H1 (cell line): ENCODE data around the gene OR51B5. TPM values are rescaled to one million over a fixed set of nuclear protein-coding genes. Genes with fewer than 3 reads are reported as not detected.

Source experiments
- CTCF ChIA-PET: fragments of 300-600 bp; sonication (Branson Sonifier 250); formaldehyde crosslinking; loops from one replicate; lab custom pipeline; 2021; ENCODE audit not compliant: partially characterized antibody; lab: Charles Lee
- POLR2A ChIA-PET: fragments of 300-600 bp; sonication (Branson Sonifier 250); formaldehyde crosslinking; loops from one replicate; lab custom pipeline; 2021; ENCODE audit warnings: inconsistent platforms; ENCODE audit not compliant: partially characterized antibody; lab: Charles Lee
- DNase-seq, 2 experiments: peaks; one replicate each; pipeline versions ENCODE4 v3.0.0 to v3.0.0-alpha.2; 2010 to 2022; ENCODE audit warnings: low spot score in 2 of 2, low read depth in 1 of 2, mixed read lengths in 1 of 2
- FAIRE-seq: peaks from 2 replicates; lab custom pipeline; 2011; peaks lifted over from hg19 to GRCh38; lab: Jason Lieb, UNC
- H2AFZ ChIP-seq: 2 replicates; pipeline ENCODE4 v1.8.1; 2012; ENCODE audit warnings: low read length, inconsistent platforms
- H2AK5ac ChIP-seq: 2 replicates; pipeline ENCODE4 v1.6.1; 2013; ENCODE audit warnings: low read depth, low read length
- H2BK120ac ChIP-seq: replicated peaks from 2 replicates; pipeline ENCODE3; 2013; ENCODE audit warnings: low read depth, low read length, inconsistent platforms
- H2BK12ac ChIP-seq: 2 replicates; pipeline ENCODE4 v1.6.1; 2013; ENCODE audit warnings: low read depth, low read length
- H2BK15ac ChIP-seq: 2 replicates; pipeline ENCODE4 v1.6.1; 2013; ENCODE audit warnings: low read length
- H2BK20ac ChIP-seq: 2 replicates; pipeline ENCODE4 v1.6.1; 2013; ENCODE audit warnings: low read length
- H2BK5ac ChIP-seq: 2 replicates; pipeline ENCODE4 v1.6.1; 2013; ENCODE audit warnings: low read depth, low read length
- H3K14ac ChIP-seq: 2 replicates; pipeline ENCODE4 v1.6.1; 2013; ENCODE audit warnings: inconsistent platforms; ENCODE audit not compliant: insufficient read length
- H3K18ac ChIP-seq: 2 replicates; pipeline ENCODE4 v1.6.1; 2013; ENCODE audit warnings: low read length; ENCODE audit errors: extremely low read depth
- H3K23ac ChIP-seq: 2 replicates; pipeline ENCODE4 v1.6.1; 2013; ENCODE audit warnings: inconsistent platforms; ENCODE audit not compliant: insufficient read length
- H3K23me2 ChIP-seq: 2 replicates; pipeline ENCODE4 v1.6.1; 2013; ENCODE audit warnings: low read depth, low read length
- H3K27ac ChIP-seq: 2 replicates; pipeline ENCODE4 v1.6.1; 2011; ENCODE audit warnings: low read depth, low read length, inconsistent platforms
- H3K27me3 ChIP-seq, 4 experiments: replicated peaks in 1 of 4; 1 replicate in 1 of 4; 2 replicates in 3 of 4; pipeline versions ENCODE4 v1.6.1 to v1.8.1; 2011 to 2013; ENCODE audit warnings: low read length in 3 of 4, mild to moderate bottlenecking in 3 of 4, inconsistent platforms in 2 of 4, mixed read lengths in 2 of 4, moderate library complexity in 1 of 4; ENCODE audit not compliant: control insufficient read depth in 3 of 4, insufficient read depth in 3 of 4; ENCODE audit errors: extremely low read depth in 1 of 4
- H3K36me3 ChIP-seq, 4 experiments: 2 replicates each; pipeline versions ENCODE4 v1.6.1 to v1.8.1; 2011 to 2013; ENCODE audit warnings: mild to moderate bottlenecking in 4 of 4, low read length in 3 of 4, moderate library complexity in 2 of 4, control low read depth in 1 of 4, inconsistent platforms in 1 of 4; ENCODE audit not compliant: insufficient read depth in 4 of 4, control insufficient read depth in 2 of 4
- H3K4ac ChIP-seq: replicated peaks from 2 replicates; pipeline ENCODE3; 2013; ENCODE audit warnings: low read length, low read depth, mixed read lengths, inconsistent platforms; ENCODE audit not compliant: insufficient read length
- H3K4me1 ChIP-seq, 4 experiments: replicated peaks in 1 of 4; 1 replicate in 1 of 4; 2 replicates in 3 of 4; pipeline versions ENCODE4 v1.6.1 to v1.8.1; 2011 to 2013; ENCODE audit warnings: low read length in 3 of 4, inconsistent platforms in 2 of 4, mixed read lengths in 1 of 4; ENCODE audit not compliant: insufficient read depth in 4 of 4, control insufficient read depth in 3 of 4
- H3K4me2 ChIP-seq, 2 experiments: 2 replicates each; pipeline versions ENCODE4 v1.6.1 to v1.8.1; 2011 to 2013; ENCODE audit warnings: low read depth in 2 of 2, low read length in 2 of 2, control low read depth in 1 of 2, inconsistent platforms in 1 of 2, mild to moderate bottlenecking in 1 of 2; ENCODE audit not compliant: insufficient read depth in 1 of 2
- H3K4me3 ChIP-seq, 4 experiments: fragments of 200-600, 300-600 bp in 1 of 4; sonication (generic), shearing (Covaris generic), sonication (Bioruptor Twin) in 1 of 4; 2 replicates each; pipeline versions ENCODE4 v1.5.1 to v1.8.1; 2011 to 2016; ENCODE audit warnings: low read length in 4 of 4, low read depth in 3 of 4, control low read depth in 2 of 4, inconsistent platforms in 2 of 4, mild to moderate bottlenecking in 2 of 4, mixed read lengths in 1 of 4, moderate library complexity in 1 of 4; ENCODE audit not compliant: insufficient read depth in 2 of 4; ENCODE audit errors: extremely low read depth in 1 of 4
- H3K56ac ChIP-seq: replicated peaks from 2 replicates; pipeline ENCODE3; 2013; ENCODE audit warnings: low read depth, mild to moderate bottlenecking, mixed read lengths, low read length, inconsistent platforms; ENCODE audit not compliant: insufficient read length
- H3K79me1 ChIP-seq: 2 replicates; pipeline ENCODE4 v1.6.1; 2013; ENCODE audit warnings: low read depth, low read length, control low read depth
- H3K79me2 ChIP-seq, 2 experiments: 2 replicates each; pipeline versions ENCODE4 v1.6.1 to v1.8.1; 2012 to 2013; ENCODE audit warnings: low read length in 2 of 2, mild to moderate bottlenecking in 2 of 2, inconsistent platforms in 1 of 2; ENCODE audit not compliant: insufficient read depth in 2 of 2, control insufficient read depth in 1 of 2
- H3K9ac ChIP-seq, 4 experiments: replicated peaks in 1 of 4; 1 replicate in 1 of 4; 2 replicates in 3 of 4; pipeline versions ENCODE4 v1.6.1 to v1.8.1; 2011 to 2013; ENCODE audit warnings: low read depth in 3 of 4, low read length in 3 of 4, control low read depth in 2 of 4, mild to moderate bottlenecking in 2 of 4, moderate library complexity in 2 of 4, inconsistent platforms in 1 of 4; ENCODE audit errors: extremely low read depth in 1 of 4
- H3K9me3 ChIP-seq, 2 experiments: 2 replicates each; pipeline versions ENCODE4 v1.6.1 to v1.8.1; 2012 to 2013; ENCODE audit warnings: mild to moderate bottlenecking in 2 of 2, moderate library complexity in 2 of 2, control low read depth in 1 of 2, inconsistent platforms in 1 of 2, low read depth in 1 of 2, low read length in 1 of 2, mixed read lengths in 1 of 2; ENCODE audit not compliant: insufficient read depth in 2 of 2
- H4K20me1 ChIP-seq, 2 experiments: replicated peaks in 1 of 2; 2 replicates each; pipeline versions ENCODE3 to v1.8.1; 2011 to 2013; ENCODE audit warnings: inconsistent platforms in 2 of 2, low read length in 2 of 2, mild to moderate bottlenecking in 1 of 2; ENCODE audit not compliant: insufficient read depth in 2 of 2, control insufficient read depth in 1 of 2
- H4K5ac ChIP-seq: 2 replicates; pipeline ENCODE4 v1.6.1; 2013; ENCODE audit warnings: low read length, low read depth, mixed read lengths, inconsistent platforms; ENCODE audit not compliant: insufficient read length
- H4K8ac ChIP-seq: 2 replicates; pipeline ENCODE4 v1.8.0; 2013; ENCODE audit warnings: mild to moderate bottlenecking, moderate library complexity, low read length, inconsistent platforms; ENCODE audit not compliant: insufficient read depth; ENCODE audit errors: extremely low read depth
- H4K91ac ChIP-seq: replicated peaks from 2 replicates; pipeline ENCODE3; 2013; ENCODE audit warnings: low read length, mixed read lengths, inconsistent platforms; ENCODE audit not compliant: insufficient read length
- ASH2L ChIP-seq: fragments of 200-600, 300-600 bp; sonication (generic); IDR thresholded peaks from one replicate; pipeline ENCODE4 v1.7.1; 2017; ENCODE audit warnings: low read length
- BACH1 ChIP-seq: IDR thresholded peaks from 2 replicates; pipeline ENCODE4 v1.6.1; 2012; ENCODE audit warnings: low read length, improper control_type of control experiment
- CBX8 ChIP-seq: fragments of 300-800, 300-1000 bp; sonication (generic); IDR thresholded peaks from 2 replicates; pipeline ENCODE4 v1.7.1; 2016; ENCODE audit warnings: low read depth, low read length, borderline replicate concordance
- CEBPB ChIP-seq: IDR thresholded peaks from 2 replicates; pipeline ENCODE4 v1.6.1; 2012; ENCODE audit warnings: low read depth, low read length
- CTBP2 ChIP-seq: IDR thresholded peaks from 2 replicates; pipeline ENCODE4 v1.7.0; 2011; ENCODE audit warnings: borderline replicate concordance, mild to moderate bottlenecking, moderate library complexity, mixed read lengths, low read length; ENCODE audit not compliant: insufficient read depth, insufficient read length
- EGR1 ChIP-seq: IDR thresholded peaks from 2 replicates; pipeline ENCODE4 v1.6.1; 2011; ENCODE audit warnings: low read depth, low read length, borderline replicate concordance
- GABPA ChIP-seq: IDR thresholded peaks from 2 replicates; pipeline ENCODE4 v1.6.1; 2011; ENCODE audit warnings: mild to moderate bottlenecking, low read length, moderate library complexity, borderline replicate concordance; ENCODE audit not compliant: insufficient read depth
- HDAC2 ChIP-seq, 2 experiments: fragments of 300-600 bp in 1 of 2; sonication (generic) in 1 of 2; IDR thresholded peaks; 2 replicates each; pipeline ENCODE4 v1.6.1; 2011 to 2012; ENCODE audit warnings: low read depth in 2 of 2, low read length in 2 of 2, mild to moderate bottlenecking in 2 of 2, moderate library complexity in 2 of 2, borderline replicate concordance in 1 of 2, inconsistent platforms in 1 of 2
- HDAC6 ChIP-seq: IDR thresholded peaks from one replicate; pipeline ENCODE4 v1.7.1; 2012; ENCODE audit warnings: low read depth, mild to moderate bottlenecking, inconsistent platforms, low read length, moderate library complexity
- MAFK ChIP-seq: IDR thresholded peaks from 2 replicates; pipeline ENCODE4 v1.6.1; 2012; ENCODE audit warnings: low read depth, mild to moderate bottlenecking, improper control_type of control experiment, low read length
- POU5F1 ChIP-seq: IDR thresholded peaks from 2 replicates; pipeline ENCODE4 v1.6.1; 2011; ENCODE audit warnings: low read depth, mild to moderate bottlenecking, low read length, moderate library complexity
- SP4 ChIP-seq: IDR thresholded peaks from 2 replicates; pipeline ENCODE4 v1.6.1; 2012; ENCODE audit warnings: low read length, inconsistent platforms
- SRF ChIP-seq: IDR thresholded peaks from 2 replicates; pipeline ENCODE4 v1.6.1; 2011; ENCODE audit warnings: mild to moderate bottlenecking, low read depth, low read length, moderate library complexity
- SUZ12 ChIP-seq: fragments of 200-600 bp; sonication (generic); IDR thresholded peaks from 2 replicates; pipeline ENCODE4 v1.6.1; 2012; ENCODE audit warnings: mild to moderate bottlenecking, inconsistent platforms, low read length, moderate library complexity, mixed read lengths
- TBP ChIP-seq: IDR thresholded peaks from 2 replicates; pipeline ENCODE4 v1.6.1; 2011; ENCODE audit warnings: low read depth, low read length, improper control_type of control experiment
- TCF12 ChIP-seq: IDR thresholded peaks from 2 replicates; pipeline ENCODE4 v1.6.1; 2011; ENCODE audit warnings: low read depth, mild to moderate bottlenecking, low read length
- WGBS, 2 experiments: shearing (Covaris generic) in 1 of 2; methylation state at CpG; one replicate each; pipeline versions ENCODE4 v1.1.6 to v1.1.7; 2013 to 2015; ENCODE audit warnings: low lambda C conversion rate in 2 of 2, mixed read lengths in 2 of 2, inconsistent platforms in 1 of 2, low coverage in 1 of 2, missing lambda C conversion rate in 1 of 2; ENCODE audit not compliant: insufficient replicate concordance in 2 of 2, insufficient coverage in 1 of 2, insufficient read length in 1 of 2; ENCODE audit errors: extremely low coverage in 1 of 2, missing lambda C conversion rate in 1 of 2; 5-methylcytosine and 5-hydroxymethylcytosine counted together
- polyA plus RNA-seq, 7 experiments: library from polyadenylated mRNA; depleted of rRNA in 3 of 7; stranded (reverse) in 5 of 7; unstranded in 2 of 7; fragments of >200 nt in 5 of 7; fragments of 200-250 nt in 2 of 7; gene quantifications; 1 replicate in 5 of 7; 2 replicates in 1 of 7; 4 replicates in 1 of 7; pipeline versions ENCODE4 v1.2.1 to v1.2.3, GENCODE V29; 2011 to 2013; ENCODE audit warnings: missing spikeins in 2 of 7, mixed read lengths in 2 of 7
- total RNA-seq: library from RNA; stranded (reverse); fragmentation: NEBNext Ultra II Directional; extraction: Animal tissue kit (Norgen Biotek cat#: 25700); gene quantifications from 2 replicates; pipeline ENCODE4 v1.2.1, GENCODE V29; 2021

OR51B5 gene
- total and polyA plus RNA-seq, 2 of the 8 experiments (the other 6 are each of a cell fraction or from before 2014, with no cell fraction given): not detected

DNA sequence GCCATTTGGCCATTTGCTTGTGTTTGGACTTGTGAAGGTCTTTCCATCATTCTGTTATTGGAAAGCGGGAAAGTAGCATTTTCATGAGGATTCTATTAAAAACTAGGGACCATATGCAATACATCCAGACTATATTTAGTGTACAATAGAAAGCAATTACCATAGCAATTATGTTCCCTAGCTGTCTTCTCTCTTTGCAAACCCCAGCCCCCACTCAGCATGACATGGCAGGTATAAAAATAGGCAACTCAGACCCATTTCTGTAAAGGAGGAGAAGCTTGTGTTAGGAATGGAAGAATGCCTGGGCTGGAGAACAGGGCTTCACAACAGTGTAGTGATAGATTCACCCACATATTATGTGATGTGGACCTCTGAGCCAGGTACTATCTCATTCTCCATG, 20.4 kb upstream of the OR51B5 start:
- Histone ChIP-seq H2AFZ (no peak overlapping the region), H3K56ac (no peak overlapping the region), H2BK12ac (no peak overlapping the region), H4K5ac (no peak overlapping the region), H3K79me2 (no peaks in the 10 kb centered on the region), H4K20me1 (no peaks in the 10 kb centered on the region), H2AK5ac (no peak overlapping the region), H2BK15ac (no peak overlapping the region), H3K18ac (no peak overlapping the region), H3K4me2 (no peak overlapping the region), H3K4me1 (no peaks in the 10 kb centered on the region), H3K9me3 (no peaks in the 10 kb centered on the region), H3K4me3 (no peak overlapping the region), H2BK120ac (no peak overlapping the region), H3K23me2 (peaks cover 4% of the 10 kb centered on the region; the same call in 1 of the 2 replicates), H4K91ac (no peak overlapping the region), H3K27ac (no peak overlapping the region), H3K79me1 (no peaks in the 10 kb centered on the region), H2BK20ac (no peak overlapping the region), H3K9ac (no peak overlapping the region), H3K36me3 (no peaks in the 10 kb centered on the region), H4K8ac (no peak overlapping the region), H3K23ac (no peak overlapping the region), H3K14ac (no peak overlapping the region), H3K4ac (no peak overlapping the region), H2BK5ac (no peak overlapping the region), H3K27me3 (no peaks in the 10 kb centered on the region)
- CTCF ChIA-PET: interaction anchor here (0.7 to 1.9 kb wide), 5 partner anchors 12 to 156 kb away, joined by 3 to 6 read pairs (median 4); partner anchors contain the start of gene OR51B6
- no peak for TF ChIP-seq MAFK
- TF ChIP-seq SUZ12: no peak
- no peak for TF ChIP-seq BACH1
- no peak for TF ChIP-seq CTBP2
- TF ChIP-seq POU5F1: no peak
- TF ChIP-seq SRF: no peak
- TF ChIP-seq TBP: no peak
- no peak for TF ChIP-seq HDAC2 (IDR thresholded peaks at IDR 0.05; ENCODE audit: borderline replicate concordance in 1 of 2, low read depth in 2 of 2, low read length in 2 of 2)
- no peak for TF ChIP-seq CBX8
- TF ChIP-seq GABPA: no peak
- no peak for TF ChIP-seq HDAC6
- no peak for TF ChIP-seq EGR1
- TF ChIP-seq CEBPB: no peak
- TF ChIP-seq ASH2L: no peak
- TF ChIP-seq TCF12: no peak
- TF ChIP-seq SP4: no peak
- FAIRE-seq (no peak), DNase-seq (no peak)
- 86% methylated on average over 1 of the region's 1 CpG; no CpG with 5 or more reads in 1 of the 2 experiments for WGBS, 2 experiments
- POLR2A ChIA-PET: no interaction called here
